Neural progenitor cell (in vitro differentiated cells): ENCODE measurements around the gene PA2G4.

Experiments
- CTCF ChIP-seq: fragments of 200-600 bp; sonication (generic); IDR thresholded peaks from 2 replicates; pipeline ENCODE4 v1.5.1; 2017; ENCODE audit warnings: antibody characterized with exemption, mild to moderate bottlenecking
- EZH2 ChIP-seq: fragments of 200-600 bp; sonication (generic); IDR thresholded peaks from 2 replicates; pipeline ENCODE4 v1.6.1; 2017; ENCODE audit warnings: antibody characterized with exemption, mild to moderate bottlenecking, moderate library complexity

GRCh38 chr12:56124133-56124532, 19.8 kb downstream of the PA2G4 start:
- no peak for TF ChIP-seq CTCF
- no peak for TF ChIP-seq EZH2
